Measurements from ENCODE around the gene RPL31.
A peak's percentile ranks its signal among the peaks of the same experiment; 100 is the strongest.

The RPL31 gene

DNA sequence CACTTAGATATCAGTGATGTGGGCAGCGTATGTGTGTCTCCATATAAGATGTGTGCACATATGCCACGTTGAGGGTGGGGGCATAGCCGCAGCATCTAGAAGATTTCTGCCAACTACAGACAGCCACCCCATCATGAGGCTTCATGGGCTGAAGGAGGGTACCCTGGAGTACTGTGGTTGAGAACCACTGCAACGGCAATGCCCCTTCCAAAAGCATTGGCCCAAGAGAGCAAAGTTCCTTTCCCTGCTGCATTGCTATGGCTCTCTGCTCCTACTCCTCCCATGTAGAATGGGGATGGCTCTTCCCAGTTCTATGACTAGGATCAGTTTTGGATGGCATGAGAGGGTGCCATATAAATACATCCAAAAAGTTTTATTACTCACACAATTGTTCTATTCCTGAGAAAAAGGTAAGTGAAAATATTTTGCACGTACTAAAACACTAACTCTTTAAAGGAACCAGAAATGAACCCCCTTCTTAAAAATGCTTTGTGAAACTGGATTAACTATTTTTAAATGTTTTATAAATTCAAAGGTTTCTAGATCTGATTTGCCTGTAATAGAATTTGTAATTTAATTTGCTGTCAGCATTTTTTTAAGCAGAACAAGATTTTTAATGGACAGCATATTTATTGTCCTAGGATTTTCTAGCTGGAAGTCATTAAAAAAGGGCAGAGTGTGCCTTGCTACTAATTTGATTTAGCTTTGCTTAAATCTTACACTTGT is 4.4 kb upstream of the RPL31 start:
- DNase-seq (ENCODE audit: low spot score): no peak

DNA sequence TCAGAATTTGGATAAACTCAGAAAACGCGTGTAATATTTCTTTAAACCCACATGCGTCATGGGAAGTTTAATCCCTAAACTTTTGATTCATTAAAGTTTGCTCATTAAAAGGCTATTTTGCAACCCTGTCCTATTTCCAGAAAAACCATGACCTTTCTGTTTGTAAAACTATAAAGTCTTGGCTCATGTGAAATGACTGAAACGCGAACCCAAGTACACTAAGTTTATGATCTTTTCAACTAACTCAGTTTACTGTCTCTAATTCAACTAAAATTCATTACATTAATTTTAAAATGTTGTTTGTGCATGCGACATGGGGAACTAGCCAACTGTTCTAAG is 3.9 kb upstream of the RPL31 start:
- no peak for DNase-seq (ENCODE audit: low spot score)

GRCh38 chr2:100999995-101000394 is 2.1 kb upstream of the RPL31 start:
- DNase-seq (ENCODE audit: low spot score): no peak

DNA sequence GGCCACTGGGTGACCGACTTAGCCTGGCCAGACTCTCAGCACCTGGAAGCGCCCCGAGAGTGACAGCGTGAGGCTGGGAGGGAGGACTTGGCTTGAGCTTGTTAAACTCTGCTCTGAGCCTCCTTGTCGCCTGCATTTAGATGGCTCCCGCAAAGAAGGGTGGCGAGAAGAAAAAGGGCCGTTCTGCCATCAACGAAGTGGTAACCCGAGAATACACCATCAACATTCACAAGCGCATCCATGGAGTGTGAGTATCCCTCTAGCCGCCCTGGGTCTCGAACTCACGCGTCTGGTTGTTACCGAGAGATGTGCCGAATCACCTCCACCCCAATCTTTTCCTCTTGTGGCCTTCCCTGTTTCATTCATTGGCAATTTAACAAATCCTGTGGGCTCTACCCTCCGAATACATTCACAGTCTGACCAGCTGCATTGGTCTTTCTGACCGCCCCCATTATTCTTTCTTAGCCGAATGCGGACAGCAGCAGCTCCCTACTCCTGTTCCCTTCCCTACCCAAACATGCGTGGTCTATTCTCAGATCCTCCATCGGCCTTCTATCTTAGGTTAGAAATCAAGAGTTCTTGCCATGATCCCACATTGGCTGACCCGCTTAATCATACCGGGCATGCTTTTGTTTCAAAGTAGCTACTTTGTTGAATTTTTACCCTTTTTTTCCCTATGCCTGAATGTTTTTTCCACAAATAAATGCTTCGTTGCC is 631 bp downstream of the RPL31 start:
- no peak for DNase-seq (ENCODE audit: low spot score)

DNA sequence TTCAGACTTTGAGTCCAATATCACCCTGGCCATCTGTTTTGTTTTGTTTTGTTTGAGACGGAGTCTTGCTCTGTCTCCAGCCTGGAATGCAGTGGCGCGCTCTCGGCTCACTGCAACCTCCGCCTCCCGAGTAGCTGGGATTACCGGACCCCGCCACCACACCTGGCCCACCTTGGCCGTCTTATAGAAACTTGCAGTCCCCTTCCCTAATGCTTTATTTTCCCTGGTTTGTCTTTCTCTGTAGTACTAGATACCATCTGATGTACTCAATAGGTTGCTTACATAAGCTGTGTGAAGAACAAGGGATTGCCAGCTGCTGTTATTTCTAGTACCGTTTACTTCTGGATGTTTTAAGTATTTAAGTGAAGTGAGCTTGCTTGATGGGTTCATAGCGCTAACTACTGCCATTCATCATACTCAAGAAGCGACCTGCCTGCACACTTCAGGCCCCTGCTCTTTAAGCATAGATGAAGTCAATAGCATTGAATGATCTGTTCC is 1.2 kb downstream of the RPL31 start:
- DNase-seq (ENCODE audit: low spot score): no peak

- no peak for DNase-seq (ENCODE audit: low spot score)
Measured at GRCh38 chr2:101004620-101005325, 2.7 kb downstream of the RPL31 start.

DNA sequence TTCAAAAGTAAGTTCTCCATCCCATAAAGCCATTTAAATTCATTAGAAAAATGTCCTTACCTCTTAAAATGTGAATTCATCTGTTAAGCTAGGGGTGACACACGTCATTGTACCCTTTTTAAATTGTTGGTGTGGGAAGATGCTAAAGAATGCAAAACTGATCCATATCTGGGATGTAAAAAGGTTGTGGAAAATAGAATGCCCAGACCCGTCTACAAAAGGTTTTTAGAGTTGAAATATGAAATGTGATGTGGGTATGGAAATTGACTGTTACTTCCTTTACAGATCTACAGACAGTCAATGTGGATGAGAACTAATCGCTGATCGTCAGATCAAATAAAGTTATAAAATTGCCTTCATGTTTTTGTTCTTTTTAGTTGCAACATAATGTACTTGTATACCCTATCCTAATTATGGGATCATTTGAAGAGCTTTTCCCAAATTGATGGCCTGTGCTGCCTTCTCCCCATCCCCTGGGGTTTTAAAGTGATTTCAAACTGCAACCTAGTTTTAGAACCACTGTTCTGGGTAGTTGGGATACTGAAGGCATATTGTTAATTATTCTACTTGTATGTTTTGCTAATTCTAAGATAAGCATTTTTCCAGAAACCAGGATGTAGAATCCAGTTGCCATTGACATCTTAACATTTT is 4.1 kb downstream of the RPL31 start:
- DNase-seq (ENCODE audit: low spot score): no peak

DNA sequence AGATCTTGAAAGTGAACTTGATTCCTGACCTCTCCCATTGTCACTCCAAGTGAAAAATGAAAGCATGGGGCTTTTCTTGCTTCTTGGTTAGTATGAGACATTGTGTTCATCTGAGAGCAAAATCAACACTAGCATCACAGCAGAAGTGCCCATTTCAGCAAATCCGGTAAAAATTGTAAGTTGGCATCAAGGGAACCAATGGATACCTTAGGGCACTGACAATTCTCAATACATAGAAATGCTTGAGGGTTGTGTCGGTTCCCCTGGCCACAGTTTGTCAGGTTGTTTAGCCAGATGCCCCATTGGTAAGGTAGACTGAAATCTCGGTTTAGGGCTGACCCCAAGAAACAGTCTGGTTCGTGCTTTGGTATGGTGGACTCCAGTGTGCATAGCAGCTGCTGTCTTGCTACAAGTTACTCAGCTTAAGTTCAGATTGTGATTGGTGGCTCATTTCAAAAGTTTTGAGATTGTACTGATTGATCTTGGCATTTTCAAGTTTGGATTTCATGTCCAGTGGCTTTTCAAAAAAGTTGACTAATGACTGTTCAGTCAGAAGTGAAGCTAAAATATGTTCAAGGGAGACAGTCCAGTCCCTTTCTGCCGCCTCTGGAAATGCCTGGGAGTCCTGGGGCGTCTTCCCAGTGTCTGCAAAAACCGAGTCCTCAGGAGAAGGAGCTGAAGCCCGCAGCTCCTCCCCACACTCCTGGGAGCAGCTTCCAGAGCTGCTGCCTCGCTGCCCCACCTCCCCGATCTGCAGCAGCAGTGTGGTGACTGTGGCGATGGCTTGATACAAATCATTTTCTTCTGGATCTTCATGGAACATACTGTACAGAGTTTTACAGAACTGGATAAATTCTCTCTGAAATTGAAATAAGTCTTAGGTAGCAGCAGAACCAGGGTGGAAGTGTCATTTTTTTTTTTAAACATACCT is 5.6 kb downstream of the RPL31 start:
- no peak for DNase-seq (ENCODE audit: low spot score)

DNA sequence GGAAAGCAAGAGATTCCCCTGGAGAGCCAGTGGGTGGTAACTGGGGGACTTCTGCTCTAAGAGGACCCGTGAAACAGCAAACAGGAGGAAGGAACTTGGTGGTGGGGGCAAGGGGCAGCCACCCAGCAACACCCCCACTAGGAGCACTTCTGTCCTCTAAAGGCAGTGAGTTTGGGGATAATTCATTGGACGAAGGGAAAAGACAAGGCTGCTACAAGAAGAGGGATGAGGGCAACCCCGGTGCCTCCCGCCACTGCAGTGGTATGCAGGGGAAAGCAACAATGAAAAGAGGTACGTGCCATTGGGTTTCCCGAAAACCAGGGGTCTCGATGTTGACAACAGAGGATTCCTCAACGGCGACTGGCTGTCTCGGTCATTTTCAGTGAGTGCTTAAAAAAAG is 9.1 kb downstream of the RPL31 start:
- no peak for DNase-seq (ENCODE audit: low spot score)

- no peak for DNase-seq (ENCODE audit: low spot score)
Measured at GRCh38 chr2:101012054-101012705, 10.1 kb downstream of the RPL31 start.

GRCh38 chr2:101012706-101013181 is 10.7 kb downstream of the RPL31 start:
- DNase-seq (ENCODE audit: low spot score): peak; percentile 30

- DNase-seq (ENCODE audit: low spot score): no peak
Measured at GRCh38 chr2:101014264-101014857, 12.3 kb downstream of the RPL31 start.

DNA sequence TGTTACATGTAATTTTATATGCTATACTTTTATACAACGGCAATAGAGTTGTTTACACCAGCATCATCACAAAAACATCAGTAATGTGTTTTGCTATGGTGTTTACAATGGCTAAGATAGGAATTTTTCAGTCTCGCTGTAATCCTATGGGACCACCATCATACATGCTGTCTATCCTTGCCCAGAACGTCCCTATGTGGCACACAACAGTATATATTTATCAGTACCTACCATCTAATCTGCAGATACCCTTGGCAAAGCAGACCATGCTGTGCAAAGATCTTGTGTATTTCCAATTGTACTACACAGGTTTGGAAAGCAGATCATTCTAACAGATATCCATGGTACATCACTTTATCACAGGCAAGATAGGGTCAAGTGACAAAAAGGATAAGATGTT is 15.3 kb downstream of the RPL31 start:
- no peak for DNase-seq (ENCODE audit: low spot score)

DNA sequence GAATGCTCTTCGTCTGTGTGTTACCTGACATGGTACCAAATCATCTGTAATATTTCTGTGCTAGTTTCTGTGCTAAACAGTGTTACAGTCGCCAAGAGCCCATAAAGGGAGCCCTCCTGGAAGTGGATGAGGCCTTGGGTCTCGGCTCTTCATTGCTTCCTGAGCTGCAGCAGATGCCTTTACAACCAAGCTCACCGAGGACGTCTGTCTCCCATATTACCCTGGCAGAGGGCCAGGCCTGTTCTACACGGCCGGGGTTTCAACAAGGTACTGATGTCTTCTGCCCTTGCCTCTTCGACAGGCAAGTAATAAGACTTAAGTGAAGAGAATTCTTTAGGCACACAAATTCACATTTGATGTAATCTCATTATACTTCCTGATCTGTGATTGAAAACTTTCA is 16.8 kb downstream of the RPL31 start:
- DNase-seq (ENCODE audit: low spot score): no peak

DNA sequence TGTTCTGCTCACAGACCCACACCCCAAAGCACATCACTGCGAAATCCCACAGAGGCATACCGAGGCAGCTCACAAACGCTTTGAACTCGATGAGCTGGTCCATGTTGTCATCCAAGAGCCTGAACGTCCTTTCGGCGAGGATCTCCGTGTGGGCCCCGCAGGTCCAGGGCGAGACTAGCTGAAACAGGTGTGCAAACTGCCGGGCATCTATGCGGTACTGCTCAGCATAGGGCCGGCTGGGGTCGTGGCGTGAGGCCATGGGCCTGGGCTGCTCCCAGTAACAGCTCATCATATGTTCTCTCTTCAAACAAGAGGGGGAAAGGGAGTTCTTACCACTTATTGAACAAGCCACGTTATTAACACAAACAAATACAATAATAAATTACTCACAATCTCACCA is 20.1 kb downstream of the RPL31 start:
- DNase-seq (ENCODE audit: low spot score): no peak

DNA sequence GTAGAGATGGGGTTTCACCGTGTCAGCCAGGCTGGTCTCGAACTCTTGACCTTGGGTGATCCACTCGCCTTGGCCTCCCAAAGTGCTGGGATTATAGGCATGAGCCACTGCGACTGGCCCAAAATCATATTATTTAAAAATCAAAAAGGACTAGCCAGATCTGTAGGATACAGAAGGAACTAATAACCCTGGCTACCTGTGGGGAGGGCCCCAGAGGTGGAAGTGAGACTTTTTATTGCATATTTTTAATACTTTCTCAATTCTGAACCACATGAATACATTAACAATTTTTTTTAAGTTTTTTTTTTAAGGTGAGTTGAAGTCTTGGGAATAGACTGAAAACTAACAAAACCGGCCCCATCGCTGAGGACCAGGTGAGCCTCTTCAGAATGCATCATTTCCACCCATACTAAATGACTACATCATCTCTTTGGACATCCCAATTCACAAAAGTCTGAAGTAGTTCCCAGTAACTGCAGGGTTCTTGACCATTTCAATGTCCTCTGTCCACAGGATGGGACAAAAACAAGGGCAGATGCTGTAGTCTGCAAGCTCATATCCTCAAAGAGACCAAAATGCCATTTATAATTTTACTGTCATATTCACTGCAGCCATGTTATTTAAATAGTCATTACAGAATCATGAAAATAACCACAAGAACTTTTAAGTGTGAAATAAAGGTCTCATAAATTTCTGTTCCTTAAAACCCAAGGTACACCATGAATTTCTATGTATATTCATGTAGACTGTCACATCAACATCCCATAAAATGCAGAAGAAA is 21.4 kb downstream of the RPL31 start:
- no peak for DNase-seq (ENCODE audit: low spot score)

DNA sequence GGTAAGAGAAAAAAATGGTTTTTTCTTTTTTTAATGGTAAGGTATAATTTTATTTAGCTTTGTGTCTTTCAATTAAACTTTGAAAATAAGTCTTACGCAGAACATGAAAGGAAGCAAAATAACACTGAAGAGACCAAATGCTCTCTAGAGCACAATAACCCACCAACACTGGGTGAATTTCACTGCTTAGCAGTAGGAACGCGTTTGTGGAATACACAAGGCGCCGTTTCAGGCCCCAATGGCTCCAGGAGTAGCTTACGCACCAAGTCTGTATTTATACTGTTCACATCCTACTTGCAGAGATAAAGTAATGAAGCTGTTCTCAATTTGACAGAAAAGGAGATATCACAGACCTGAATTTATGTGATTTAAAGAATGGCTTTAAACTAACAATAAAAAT is 23.5 kb downstream of the RPL31 start:
- DNase-seq (ENCODE audit: low spot score): no peak

DNA sequence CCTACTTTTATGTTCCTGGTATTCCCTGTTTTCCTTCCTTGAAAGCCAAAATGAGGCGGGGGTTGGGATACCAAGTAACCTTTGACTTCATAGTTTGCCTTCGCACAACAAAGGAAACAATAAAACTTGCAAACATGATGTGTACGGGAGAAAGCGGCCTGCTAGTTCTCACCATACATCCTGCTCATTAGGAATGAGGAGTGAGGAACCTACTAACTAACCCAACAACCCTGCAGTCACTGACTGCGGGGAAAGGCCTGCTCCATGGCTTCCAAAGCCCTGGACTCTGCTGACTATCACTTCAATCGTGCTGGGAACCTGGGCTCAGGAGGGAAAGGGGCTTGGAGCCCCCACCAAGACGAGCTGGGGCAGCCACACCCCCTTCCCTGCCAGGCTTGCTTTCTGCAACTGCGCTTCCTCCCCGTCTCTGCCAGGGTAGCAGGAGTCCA is 24.2 kb downstream of the RPL31 start:
- no peak for DNase-seq (ENCODE audit: low spot score)

- DNase-seq (ENCODE audit: low spot score): no peak
Measured at GRCh38 chr2:101026923-101027469, 24.9 kb downstream of the RPL31 start.

All from globus pallidus (tissue), 1 donor.